ENCODE measurements around the gene CTU2. TPM values are rescaled to one million over a fixed set of nuclear protein-coding genes. Genes with fewer than 3 reads are reported as not detected.
A peak's percentile ranks its signal among the peaks of the same experiment; 100 is the strongest.

CTU2 gene
- total and polyA plus RNA-seq, 7 donors = 6.1 to 16.3 (median 10.5) TPM

- intact Hi-C loops (cut with DNase I) = loop anchor here (1.0 to 10.0 kb wide), 2 partner anchors 41 to 471 kb away; partner anchors contain the start of genes PIEZO1 and ZNF778
- H3K4me1 ChIP-seq = peaks cover 0 to 52% (median 43%) of the 10 kb centered on the region in 4 donors
- peak overlapping the region; percentile 38 to 87 (median 82) for H3K27ac ChIP-seq
- 45 to 61% methylated on average over 32 of the region's 32 CpGs for WGBS, 2 donors
- DNase-seq = peak; percentile 91
- no peaks in the 10 kb centered on the region for H3K27me3 ChIP-seq
- H3K36me3 ChIP-seq = peaks cover 8 to 38% (median 20%) of the 10 kb centered on the region in 4 donors
- no peak overlapping the region for H3K4me3 ChIP-seq
- TF ChIP-seq EP300 (IDR thresholded peaks at IDR 0.05) (no peak), POLR2AphosphoS5 (IDR thresholded peaks at IDR 0.05) (peak in 1 of 4 donors; percentile 20), POLR2A (IDR thresholded peaks at IDR 0.05) (no peak), CTCF (IDR thresholded peaks at IDR 0.05) (peak; percentile 85 to 95 (median 92))
- H3K9me3 ChIP-seq = no peaks in the 10 kb centered on the region
Observed at GRCh38 chr16:88743693-88744576, 37.6 kb downstream of the CTU2 start.

- no peak for DNase-seq
- Histone ChIP-seq H3K9me3 (no peaks in the 10 kb centered on the region), H3K27me3 (no peaks in the 10 kb centered on the region), H3K4me3 (no peak overlapping the region), H3K4me1 (peaks cover 0 to 52% (median 43%) of the 10 kb centered on the region in 4 donors), H3K27ac (peak overlapping the region; percentile 77 to 87 (median 82)), H3K36me3 (peaks cover 8 to 28% (median 19%) of the 10 kb centered on the region in 4 donors)
- TF ChIP-seq POLR2AphosphoS5 (IDR thresholded peaks at IDR 0.05) (no peak), CTCF (IDR thresholded peaks at IDR 0.05) (no peak), POLR2A (IDR thresholded peaks at IDR 0.05) (no peak)
- 75 to 80% methylated on average over 39 of the region's 39 CpGs for WGBS, 2 donors
- intact Hi-C loops (cut with DNase I) = loop anchor here (10.0 kb wide), 1 partner anchor 470 kb away; the partner anchor contains the start of gene ZNF778
Observed at GRCh38 chr16:88744577-88745521, 38.5 kb downstream of the CTU2 start.

- Histone ChIP-seq H3K27me3 (no peaks in the 10 kb centered on the region), H3K4me1 (peaks cover 0 to 62% (median 54%) of the 10 kb centered on the region in 4 donors), H3K27ac (peak overlapping the region; percentile 77 to 87 (median 82)), H3K9me3 (no peaks in the 10 kb centered on the region), H3K4me3 (peak overlapping the region in 1 of 4 donors; percentile 15), H3K36me3 (peaks cover 0 to 19% (median 7%) of the 10 kb centered on the region in 4 donors)
- 62 to 82% methylated on average over 17 of the region's 17 CpGs for WGBS, 2 donors
- intact Hi-C loops (cut with DNase I) = loop anchor here (10.0 kb wide), 1 partner anchor 468 kb away; the partner anchor contains the start of gene ZNF778
- peak; percentile 95 for DNase-seq
- TF ChIP-seq POLR2A (IDR thresholded peaks at IDR 0.05) = no peak
- no peak for TF ChIP-seq EP300 (IDR thresholded peaks at IDR 0.05)
- peak; percentile 34 to 60 (median 48) for TF ChIP-seq POLR2AphosphoS5 (IDR thresholded peaks at IDR 0.05)
Observed at GRCh38 chr16:88746506-88746905, 40.2 kb downstream of the CTU2 start.

GRCh38 chr16:88747588-88748301 lies 41.4 kb downstream of the CTU2 start:
- H3K9me3 ChIP-seq = no peaks in the 10 kb centered on the region
- intact Hi-C loops (cut with DNase I) = loop anchor here (10.0 kb wide), 1 partner anchor 467 kb away; the partner anchor contains the start of gene ZNF778
- H3K4me3 ChIP-seq = no peak overlapping the region
- peak overlapping the region; percentile 77 to 87 (median 82) for H3K27ac ChIP-seq
- 69 to 81% methylated on average over 26 of the region's 26 CpGs for WGBS, 2 donors
- TF ChIP-seq POLR2AphosphoS5 (IDR thresholded peaks at IDR 0.05) = no peak
- TF ChIP-seq EP300 (IDR thresholded peaks at IDR 0.05) = no peak
- TF ChIP-seq CTCF (IDR thresholded peaks at IDR 0.05) = no peak
- no peak for TF ChIP-seq POLR2A (IDR thresholded peaks at IDR 0.05)
- no peaks in the 10 kb centered on the region for H3K27me3 ChIP-seq
- peaks cover 0 to 20% (median 4%) of the 10 kb centered on the region in 4 donors for H3K36me3 ChIP-seq
- peaks cover 0 to 62% (median 57%) of the 10 kb centered on the region in 4 donors for H3K4me1 ChIP-seq
- DNase-seq = no peak
